Measurements from ENCODE around the gene BDKRB1.

Gene BDKRB1

GRCh38 chr14:96285667-96286066 is 29.7 kb downstream of the BDKRB1 start:
- no peak for DNase-seq

GRCh38 chr14:96286251-96286650 is 30.2 kb downstream of the BDKRB1 start:
- no peak for DNase-seq

- no peak for DNase-seq
Observed at GRCh38 chr14:96287856-96288255, 31.8 kb downstream of the BDKRB1 start.

- DNase-seq: no peak
Observed at GRCh38 chr14:96294246-96294645, 38.2 kb downstream of the BDKRB1 start.

GRCh38 chr14:96297000-96297399 is 41.0 kb downstream of the BDKRB1 start:
- DNase-seq: no peak

- no peak for DNase-seq
Observed at GRCh38 chr14:96297997-96298515, 42.0 kb downstream of the BDKRB1 start.

GRCh38 chr14:96299441-96299840 is 43.4 kb downstream of the BDKRB1 start:
- no peak for DNase-seq

GRCh38 chr14:96303981-96304380 is 48.0 kb downstream of the BDKRB1 start:
- DNase-seq: no peak

GRCh38 chr14:96304956-96305355 is 48.9 kb downstream of the BDKRB1 start:
- DNase-seq: no peak

GRCh38 chr14:96307434-96307833 is 51.4 kb downstream of the BDKRB1 start:
- no peak for DNase-seq

GRCh38 chr14:96309133-96309895 is 53.3 kb downstream of the BDKRB1 start:
- DNase-seq: no peak

- no peak for DNase-seq
Observed at GRCh38 chr14:96309896-96310330, 53.9 kb downstream of the BDKRB1 start.

GRCh38 chr14:96310906-96311305 is 54.9 kb downstream of the BDKRB1 start:
- DNase-seq: no peak

All from activated CD4-positive, alpha-beta T cell treated with anti-CD3 and anti-CD28 coated beads for 1 hour (primary cell).